HEK293T (cell line): ENCODE data around the gene ABITRAM.
A peak's percentile ranks its signal among the peaks of the same experiment; 100 is the strongest.
"Not testable (repeated sequence)": the region's sequence is repeated elsewhere in the genome, so short reads cannot be mapped to it uniquely, and the experiment has no call there.

Experiments
- CTCF ChIA-PET: fragments of 350-600 bp; formaldehyde crosslinking; extraction: SDS; loops from one replicate; lab custom pipeline; 2021; ENCODE audit warnings: antibody characterized with exemption, inconsistent platforms; lab: Yijun Ruan, JAX
- POLR2A ChIA-PET: fragments of 350-600 bp; formaldehyde crosslinking; extraction: SDS; loops from one replicate; lab custom pipeline; 2020; ENCODE audit warnings: antibody characterized with exemption, inconsistent platforms; lab: Yijun Ruan, JAX
- DNase-seq: peaks from one replicate; pipeline ENCODE4 v3.0.0; 2012; ENCODE audit warnings: mixed read lengths; ENCODE audit errors: extremely low spot score
- ARNT ChIP-seq: fragments of 450-650 bp; IDR thresholded peaks from 2 replicates; pipeline ENCODE4 v1.6.1; 2017; ENCODE audit warnings: mild to moderate bottlenecking
- BHLHE40 ChIP-seq: fragments of 450-650 bp; IDR thresholded peaks from 2 replicates; pipeline ENCODE4 v1.6.1; 2016; ENCODE audit warnings: mild to moderate bottlenecking, moderate library complexity, borderline replicate concordance
- CTBP1 ChIP-seq: fragments of 450-650 bp; IDR thresholded peaks from 2 replicates; pipeline ENCODE4 v1.6.1; 2016; ENCODE audit warnings: borderline replicate concordance
- ELF4 ChIP-seq: fragments of 450-650 bp; IDR thresholded peaks from 2 replicates; pipeline ENCODE4 v1.6.1; 2017; ENCODE audit warnings: antibody characterized with exemption
- FOXA1 ChIP-seq: fragments of 450-650 bp; IDR thresholded peaks from 2 replicates; pipeline ENCODE4 v1.6.1; 2016; ENCODE audit warnings: mild to moderate bottlenecking
- FOXK2 ChIP-seq: fragments of 450-650 bp; IDR thresholded peaks from 2 replicates; pipeline ENCODE4 v1.6.1; 2016; ENCODE audit warnings: mild to moderate bottlenecking
- FOXM1 ChIP-seq: fragments of 450-650 bp; IDR thresholded peaks from 2 replicates; pipeline ENCODE4 v1.6.1; 2017; ENCODE audit warnings: mild to moderate bottlenecking, borderline replicate concordance
- HDGF ChIP-seq: fragments of 450-650 bp; IDR thresholded peaks from 2 replicates; pipeline ENCODE4 v1.6.1; 2017; ENCODE audit warnings: antibody characterized with exemption, borderline replicate concordance
- L3MBTL2 ChIP-seq: fragments of 450-650 bp; conservative IDR thresholded peaks from 2 replicates; pipeline ENCODE4 v1.6.1; 2016; ENCODE audit warnings: mild to moderate bottlenecking
- LEF1 ChIP-seq: fragments of 450-650 bp; IDR thresholded peaks from 2 replicates; pipeline ENCODE4 v1.6.1; 2017; ENCODE audit warnings: mild to moderate bottlenecking, borderline replicate concordance
- NFRKB ChIP-seq: fragments of 450-650 bp; IDR thresholded peaks from 2 replicates; pipeline ENCODE4 v1.6.1; 2016; ENCODE audit warnings: mild to moderate bottlenecking, moderate library complexity
- SP1 ChIP-seq: fragments of 450-650 bp; IDR thresholded peaks from 2 replicates; pipeline ENCODE4 v1.6.1; 2017
- SUZ12 ChIP-seq: fragments of 450-650 bp; IDR thresholded peaks from 2 replicates; pipeline ENCODE4 v1.6.1; 2016; ENCODE audit warnings: mild to moderate bottlenecking
- TARDBP ChIP-seq: fragments of 450-650 bp; IDR thresholded peaks from 2 replicates; pipeline ENCODE4 v1.6.1; 2016
- ZNF384 ChIP-seq: fragments of 450-650 bp; IDR thresholded peaks from 2 replicates; pipeline ENCODE4 v1.6.1; 2016
- TF ChIP-seq, protein P1 (sequence below): fragments of 450-650 bp; IDR thresholded peaks from 2 replicates; pipeline ENCODE4 v1.6.1; 2016

The ABITRAM gene, protein sequence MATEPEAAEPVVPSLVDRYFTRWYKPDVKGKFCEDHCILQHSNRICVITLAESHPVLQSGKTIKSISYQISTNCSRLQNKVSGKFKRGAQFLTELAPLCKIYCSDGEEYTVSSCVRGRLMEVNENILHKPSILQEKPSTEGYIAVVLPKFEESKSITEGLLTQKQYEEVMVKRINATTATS

GRCh38 chr9:108934323-108934893 is at the start of gene ABITRAM:
Gene ABITRAM (plus strand): TSS chr9:108934400. CDS start chr9:108934487, 87 bp downstream.
- DNase-seq: peak; percentile 92
- no peak for TF ChIP-seq TARDBP
- no peak for TF ChIP-seq FOXM1
- TF ChIP-seq BHLHE40: no peak
- TF ChIP-seq ZNF384: no peak
- no peak for TF ChIP-seq CTBP1
- TF ChIP-seq LEF1: no peak
- TF ChIP-seq ELF4: no peak
- TF ChIP-seq, protein P1, sequence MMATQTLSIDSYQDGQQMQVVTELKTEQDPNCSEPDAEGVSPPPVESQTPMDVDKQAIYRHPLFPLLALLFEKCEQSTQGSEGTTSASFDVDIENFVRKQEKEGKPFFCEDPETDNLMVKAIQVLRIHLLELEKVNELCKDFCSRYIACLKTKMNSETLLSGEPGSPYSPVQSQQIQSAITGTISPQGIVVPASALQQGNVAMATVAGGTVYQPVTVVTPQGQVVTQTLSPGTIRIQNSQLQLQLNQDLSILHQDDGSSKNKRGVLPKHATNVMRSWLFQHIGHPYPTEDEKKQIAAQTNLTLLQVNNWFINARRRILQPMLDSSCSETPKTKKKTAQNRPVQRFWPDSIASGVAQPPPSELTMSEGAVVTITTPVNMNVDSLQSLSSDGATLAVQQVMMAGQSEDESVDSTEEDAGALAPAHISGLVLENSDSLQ: no peak
- TF ChIP-seq FOXK2: no peak
- no peak for TF ChIP-seq ARNT
- TF ChIP-seq FOXA1: no peak
- TF ChIP-seq NFRKB: no peak
- ChIA-PET POLR2A (no interaction called here), CTCF (no interaction called here)

- CTCF ChIA-PET: no interaction called here
- POLR2A ChIA-PET: no interaction called here
- TF ChIP-seq HDGF (no peak), TARDBP (no peak), ZNF384 (no peak)
- no peak for DNase-seq
Observed at GRCh38 chr9:108884701-108885100, 49.5 kb upstream of the ABITRAM start.

- ChIA-PET CTCF (no interaction called here), POLR2A (no interaction called here)
- DNase-seq: peak; percentile 45
- TF ChIP-seq NFRKB (no peak), L3MBTL2 (no peak), LEF1 (no peak), TARDBP (no peak), SUZ12 (no peak), HDGF (no peak)
Observed at GRCh38 chr9:108885643-108886348, 48.4 kb upstream of the ABITRAM start.

DNA sequence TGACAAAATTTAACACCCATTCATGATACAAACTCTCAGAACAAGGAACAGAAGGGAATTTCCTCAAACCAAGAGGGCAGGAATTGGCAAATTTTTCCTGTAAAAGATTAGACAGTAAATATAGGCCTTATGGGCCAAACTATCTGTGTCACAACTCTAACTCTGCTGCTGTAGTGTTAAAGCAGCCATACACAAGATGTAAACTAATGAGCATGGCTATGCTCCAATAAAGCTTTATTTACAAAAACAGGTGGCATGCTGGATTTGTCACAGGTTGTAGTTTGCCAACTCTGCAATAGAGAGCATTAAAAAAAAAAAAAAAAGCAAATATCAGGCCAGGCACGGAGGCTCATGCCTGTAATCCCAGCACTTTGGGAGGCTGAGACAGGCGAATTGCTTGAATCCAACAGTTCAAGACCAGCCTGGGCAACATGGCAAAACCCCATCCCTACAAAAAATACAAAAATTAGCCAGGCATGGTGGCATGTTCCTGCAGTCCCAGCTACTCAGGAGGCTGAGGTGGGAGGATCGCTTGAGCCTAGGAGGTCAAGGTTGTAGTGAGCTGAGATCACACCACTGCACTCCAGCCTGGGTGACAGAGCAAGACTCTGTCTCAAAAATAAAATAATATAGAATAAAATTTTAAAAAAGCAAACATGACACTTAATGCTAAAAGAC is 47.5 kb upstream of the ABITRAM start:
- CTCF ChIA-PET, POLR2A ChIA-PET, DNase-seq: not testable (repeated sequence)

DNA sequence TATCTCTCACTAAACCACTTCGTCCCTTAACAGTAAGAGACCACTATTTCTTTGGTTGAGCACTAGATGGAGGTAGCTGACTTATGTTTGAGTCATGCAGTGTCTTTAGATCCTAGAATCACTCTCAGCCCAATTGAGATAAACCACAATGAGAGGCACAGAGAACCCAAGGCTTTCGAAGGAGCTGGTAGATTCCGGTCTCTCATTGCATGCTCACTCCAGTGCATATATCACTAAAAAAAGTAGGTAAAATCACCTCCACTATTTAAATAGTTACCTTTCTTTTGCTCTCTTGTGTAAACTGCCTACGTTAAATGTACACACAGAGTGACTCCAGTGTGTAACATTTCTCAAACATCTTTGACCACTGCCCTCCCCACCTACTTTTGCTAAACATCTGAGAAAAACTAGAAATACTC is 44.5 kb upstream of the ABITRAM start:
- DNase-seq: no peak
- TF ChIP-seq FOXA1: no peak
- ChIA-PET POLR2A (no interaction called here), CTCF (no interaction called here)

- DNase-seq: no peak
- ChIA-PET CTCF (interaction anchor here (0.6 kb wide), 1 partner anchor 370 kb away, joined by 3 read pairs; no protein-coding TSS in a partner anchor), POLR2A (no interaction called here)
- no peak for TF ChIP-seq L3MBTL2
- no peak for TF ChIP-seq FOXA1
- no peak for TF ChIP-seq SP1
- no peak for TF ChIP-seq ELF4
- no peak for TF ChIP-seq CTBP1
- TF ChIP-seq ARNT: no peak
- no peak for TF ChIP-seq TARDBP
- TF ChIP-seq LEF1: no peak
- TF ChIP-seq FOXM1: no peak
Observed at GRCh38 chr9:108894225-108894997, 39.8 kb upstream of the ABITRAM start.

DNA sequence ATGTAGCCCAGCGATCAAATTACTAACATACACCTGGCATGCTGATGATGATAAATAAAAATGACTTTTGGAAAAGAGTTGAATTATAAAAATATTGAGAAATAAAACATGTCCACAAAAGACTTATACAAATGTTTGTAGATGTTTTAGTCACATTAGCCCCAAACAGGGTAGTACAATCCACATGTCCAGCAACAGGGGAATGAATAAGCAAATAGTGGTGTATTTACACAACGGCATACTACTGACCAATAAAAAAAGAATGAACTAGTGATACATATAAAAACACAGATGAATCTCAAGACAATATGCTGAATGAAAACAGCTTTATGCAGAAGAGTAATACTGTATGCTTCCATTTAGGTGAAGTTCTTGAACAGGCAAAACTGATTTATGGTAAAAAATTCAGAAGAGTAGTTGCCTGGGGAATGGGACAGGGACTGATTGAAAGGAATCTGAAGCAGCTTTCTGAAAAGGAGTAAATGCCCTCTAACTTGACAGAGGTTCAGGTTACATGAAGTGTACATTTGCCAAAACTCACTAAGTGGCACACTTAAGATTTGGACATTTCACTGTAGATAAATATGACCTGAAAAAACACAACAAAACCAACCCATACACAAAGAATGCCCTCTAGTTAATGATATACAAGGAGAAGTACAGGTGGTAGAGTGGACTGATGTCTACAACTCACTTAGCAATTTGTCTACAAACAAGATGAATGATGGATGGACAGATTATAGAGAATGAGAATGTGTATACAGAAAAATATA is 36.7 kb upstream of the ABITRAM start:
- POLR2A ChIA-PET: no interaction called here

GRCh38 chr9:108899023-108899695 is 35.0 kb upstream of the ABITRAM start:
- POLR2A ChIA-PET, CTCF ChIA-PET, DNase-seq: not testable (repeated sequence)

More for the DNA sequence above, 36.7 kb upstream of the ABITRAM start:
- DNase-seq: no peak
- TF ChIP-seq, protein P1: no peak
- no peak for TF ChIP-seq SP1
- no peak for TF ChIP-seq ELF4
- TF ChIP-seq CTBP1: no peak
- TF ChIP-seq L3MBTL2: no peak
- no peak for TF ChIP-seq ZNF384
- no peak for TF ChIP-seq FOXK2
- TF ChIP-seq NFRKB: no peak
- TF ChIP-seq BHLHE40: no peak
- no peak for TF ChIP-seq FOXA1
- no peak for TF ChIP-seq ARNT
- TF ChIP-seq TARDBP: no peak
- no peak for TF ChIP-seq SUZ12
- no peak for TF ChIP-seq FOXM1
- no peak for TF ChIP-seq LEF1
- no peak for TF ChIP-seq HDGF
- CTCF ChIA-PET: no interaction called here
